Transverse colon (tissue), 4 donors: ENCODE results near the gene USPL1. TPM values are rescaled to one million over a fixed set of nuclear protein-coding genes. Genes with fewer than 3 reads are reported as not detected.

ENCODE experiments used
- DNase-seq: peaks from one replicate; pipeline ENCODE4 v3.0.0-alpha.2; 2019
- H3K27ac ChIP-seq, 4 donors: fragments of 200-600 bp; sonication (generic); 2 replicates each; pipeline ENCODE4 v1.5.1; 2016 to 2018; ENCODE audit warnings: inconsistent platforms in 4 of 4
- H3K27me3 ChIP-seq: fragments of 200-600 bp; sonication (generic); 2 replicates; pipeline ENCODE4 v1.5.1; 2017; ENCODE audit warnings: inconsistent platforms
- H3K36me3 ChIP-seq, 4 donors: fragments of 200-600 bp; sonication (generic); 2 replicates each; pipeline ENCODE4 v1.5.1; 2017 to 2019; ENCODE audit warnings: inconsistent platforms in 4 of 4
- H3K4me1 ChIP-seq, 4 donors: fragments of 200-600 bp; sonication (generic); 2 replicates each; pipeline ENCODE4 v1.5.1; 2017 to 2020; ENCODE audit warnings: inconsistent platforms in 4 of 4
- H3K4me3 ChIP-seq, 4 donors: fragments of 200-600 bp; sonication (generic); 1 replicate in 1 of 4; 2 replicates in 3 of 4; pipeline versions ENCODE4 v1.5.1 to v1.6.1; 2017 to 2019; ENCODE audit warnings: inconsistent platforms in 4 of 4
- H3K9me3 ChIP-seq, 2 donors: fragments of 200-600 bp; sonication (generic); 2 replicates each; pipeline ENCODE4 v1.5.1; 2017 to 2019; ENCODE audit warnings: inconsistent platforms in 2 of 2
- EP300 ChIP-seq: sonication (generic); formaldehyde crosslinking; IDR thresholded peaks from one replicate; pipeline ENCODE4 v1.6.1; 2017; ENCODE audit warnings: antibody characterized with exemption, low read depth
- POLR2A ChIP-seq: fragments of 450-650 bp; IDR thresholded peaks from one replicate; pipeline ENCODE4 v1.6.1; 2016; ENCODE audit warnings: antibody characterized with exemption, mild to moderate bottlenecking, moderate library complexity
- POLR2AphosphoS5 ChIP-seq, 3 donors: sonication (generic); formaldehyde crosslinking; IDR thresholded peaks; one replicate each; pipeline ENCODE4 v1.6.1; 2016; ENCODE audit warnings: antibody characterized with exemption in 3 of 3
- WGBS, 2 donors: methylation state at CpG; one replicate each; pipeline ENCODE4 v1.1.5; 2018; ENCODE audit warnings: low coverage in 1 of 2; 5-methylcytosine and 5-hydroxymethylcytosine counted together
- in situ Hi-C, 4 donors: fragments of 200-750 bp; cut with MboI; loops; one replicate each; pipeline versions ENCODE4 v1.15.0 to v1.15.1; 2017; ENCODE audit warnings: low sequenced_read_pairs in 3 of 4, low pct_ligation_motif_present in 1 of 4, low pct_unique_long_range_greater_than_20kb in 1 of 4
- intact Hi-C: fragments of 100-400 bp; cut with DNase I; formaldehyde crosslinking; loops from one replicate; pipeline ENCODE4 v1.15.1; 2023; ENCODE audit warnings: low total_unique reads
- total RNA-seq, 4 donors: library from RNA; depleted of rRNA; stranded (reverse); fragments of >200 nt; gene quantifications; one replicate each; pipeline ENCODE4 v1.1.0, GENCODE V29; 2016
- TF ChIP-seq, protein P1 (sequence below), 5 experiments: fragments of 200-600 bp in 3 of 5; fragments of 450-650 bp in 2 of 5; sonication (generic) in 3 of 5; IDR thresholded peaks; 1 replicate in 2 of 5; 2 replicates in 3 of 5; pipeline ENCODE4 v1.5.1; 2016 to 2017; ENCODE audit warnings: antibody characterized with exemption in 5 of 5, inconsistent platforms in 3 of 5, mild to moderate bottlenecking in 2 of 5, moderate library complexity in 1 of 5

Gene USPL1
- total RNA-seq, 4 donors from 2014 or later, result 8.6 to 27.3 (median 16.9) TPM

DNA sequence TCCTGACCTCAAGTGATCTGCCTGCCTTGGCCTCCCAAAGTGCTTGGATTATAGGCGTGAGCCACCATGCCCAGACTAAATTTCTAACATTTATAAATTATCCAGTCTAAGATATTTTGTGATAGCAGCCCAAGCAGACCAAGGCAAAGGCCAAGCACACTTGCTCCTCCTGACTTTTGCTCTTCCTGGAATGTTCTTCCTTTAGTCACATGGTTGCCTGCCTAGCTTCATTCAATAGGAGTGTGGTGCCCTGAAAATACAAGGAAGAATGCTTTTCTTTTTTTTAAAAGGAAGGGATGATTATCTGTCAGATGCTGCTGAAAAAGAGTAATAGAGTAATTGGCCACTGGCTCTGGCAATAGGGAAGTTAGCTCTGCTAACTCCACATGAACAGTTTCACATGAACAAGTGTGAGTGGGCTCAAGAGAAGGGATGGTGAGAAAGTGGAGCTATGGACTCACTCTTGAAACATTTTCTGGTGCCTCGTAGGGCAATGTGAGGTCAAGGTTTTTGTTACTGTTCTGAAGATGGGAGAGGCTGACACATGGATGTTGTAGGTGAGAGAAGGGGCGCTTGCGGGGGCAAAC lies 47.1 kb downstream of the USPL1 start:
- no peak for DNase-seq
- TF ChIP-seq POLR2A (no peak), POLR2AphosphoS5 (IDR thresholded peaks at IDR 0.05) (no peak), EP300 (no peak)
- TF ChIP-seq, protein P1, sequence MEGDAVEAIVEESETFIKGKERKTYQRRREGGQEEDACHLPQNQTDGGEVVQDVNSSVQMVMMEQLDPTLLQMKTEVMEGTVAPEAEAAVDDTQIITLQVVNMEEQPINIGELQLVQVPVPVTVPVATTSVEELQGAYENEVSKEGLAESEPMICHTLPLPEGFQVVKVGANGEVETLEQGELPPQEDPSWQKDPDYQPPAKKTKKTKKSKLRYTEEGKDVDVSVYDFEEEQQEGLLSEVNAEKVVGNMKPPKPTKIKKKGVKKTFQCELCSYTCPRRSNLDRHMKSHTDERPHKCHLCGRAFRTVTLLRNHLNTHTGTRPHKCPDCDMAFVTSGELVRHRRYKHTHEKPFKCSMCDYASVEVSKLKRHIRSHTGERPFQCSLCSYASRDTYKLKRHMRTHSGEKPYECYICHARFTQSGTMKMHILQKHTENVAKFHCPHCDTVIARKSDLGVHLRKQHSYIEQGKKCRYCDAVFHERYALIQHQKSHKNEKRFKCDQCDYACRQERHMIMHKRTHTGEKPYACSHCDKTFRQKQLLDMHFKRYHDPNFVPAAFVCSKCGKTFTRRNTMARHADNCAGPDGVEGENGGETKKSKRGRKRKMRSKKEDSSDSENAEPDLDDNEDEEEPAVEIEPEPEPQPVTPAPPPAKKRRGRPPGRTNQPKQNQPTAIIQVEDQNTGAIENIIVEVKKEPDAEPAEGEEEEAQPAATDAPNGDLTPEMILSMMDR (IDR thresholded peaks at IDR 0.05), result no peak
- no peaks in the 10 kb centered on the region for H3K9me3 ChIP-seq
- H3K36me3 ChIP-seq, result no peaks in the 10 kb centered on the region
- peaks cover 0 to 7% (median 2%) of the 10 kb centered on the region in 4 donors for H3K4me1 ChIP-seq
- H3K4me3 ChIP-seq, result no peak overlapping the region
- intact Hi-C loops (no loop called here), in situ Hi-C loops (no loop called here)
- H3K27ac ChIP-seq, result no peak overlapping the region
- WGBS, 2 donors, result 94 to 95% methylated on average over 3 to 4 of the region's 4 CpGs
- no peaks in the 10 kb centered on the region for H3K27me3 ChIP-seq

DNA sequence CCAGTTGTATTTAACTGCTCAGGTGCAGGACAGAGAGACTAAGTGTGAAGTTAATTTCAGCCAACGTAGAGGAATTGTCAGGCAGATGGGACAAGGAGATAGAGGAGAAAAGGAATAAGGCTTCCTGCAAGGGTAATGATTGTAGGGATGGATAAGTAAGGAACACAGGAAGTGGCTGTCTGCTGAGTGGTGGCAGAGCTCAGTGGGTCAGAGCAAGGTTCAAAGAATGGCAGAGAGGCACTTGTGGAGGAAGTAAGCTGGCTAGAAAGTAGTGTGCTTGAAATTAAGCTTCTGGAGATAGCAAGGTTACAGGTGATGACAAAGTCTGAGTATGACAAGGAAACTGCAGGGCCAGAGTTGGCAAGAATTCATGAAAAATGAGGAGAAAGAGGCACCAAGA lies 47.9 kb downstream of the USPL1 start:
- DNase-seq, result no peak
- WGBS, 2 donors, result 50 to 67% methylated on average over 1 of the region's 1 CpG
- Histone ChIP-seq H3K36me3 (no peaks in the 10 kb centered on the region), H3K9me3 (no peaks in the 10 kb centered on the region), H3K27me3 (no peaks in the 10 kb centered on the region), H3K4me3 (no peak overlapping the region), H3K27ac (no peak overlapping the region), H3K4me1 (peaks cover 0 to 4% (median 2%) of the 10 kb centered on the region in 4 donors)
- intact Hi-C loops, result no loop called here
- TF ChIP-seq POLR2A, result no peak
- TF ChIP-seq, protein P1 (IDR thresholded peaks at IDR 0.05), result no peak
- no peak for TF ChIP-seq POLR2AphosphoS5 (IDR thresholded peaks at IDR 0.05)
- TF ChIP-seq EP300, result no peak
- in situ Hi-C loops, result no loop called here

DNA sequence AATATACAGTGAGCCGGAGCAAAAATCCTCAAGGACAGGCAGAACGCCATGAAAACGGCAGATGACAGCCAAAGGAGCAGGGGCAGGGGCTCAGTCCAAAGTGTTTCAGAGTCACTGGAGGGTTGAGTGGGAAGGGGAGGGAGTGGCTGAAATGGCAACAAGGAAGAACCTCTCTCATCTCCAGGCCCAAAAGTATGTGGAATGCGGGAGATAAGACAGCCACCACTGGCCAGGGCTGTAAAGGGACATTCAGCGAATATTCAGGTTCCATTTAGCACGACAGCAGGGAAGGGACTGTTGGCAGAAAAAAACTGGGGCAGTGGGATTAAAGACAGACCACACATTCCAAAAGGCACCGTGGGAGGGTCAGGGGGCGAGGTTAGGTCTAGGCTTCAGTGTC lies 48.4 kb downstream of the USPL1 start:
- no peaks in the 10 kb centered on the region for H3K36me3 ChIP-seq
- no peak for DNase-seq
- 84 to 87% methylated on average over 4 to 8 of the region's 8 CpGs for WGBS, 2 donors
- intact Hi-C loops (no loop called here), in situ Hi-C loops (no loop called here)
- H3K27ac ChIP-seq, result no peak overlapping the region
- H3K9me3 ChIP-seq, result no peaks in the 10 kb centered on the region
- H3K27me3 ChIP-seq, result no peaks in the 10 kb centered on the region
- TF ChIP-seq POLR2A (no peak), POLR2AphosphoS5 (IDR thresholded peaks at IDR 0.05) (no peak), EP300 (no peak)
- TF ChIP-seq, protein P1 (IDR thresholded peaks at IDR 0.05), result no peak
- peaks cover 0 to 4% (median 2%) of the 10 kb centered on the region in 4 donors for H3K4me1 ChIP-seq
- H3K4me3 ChIP-seq, result no peak overlapping the region

DNA sequence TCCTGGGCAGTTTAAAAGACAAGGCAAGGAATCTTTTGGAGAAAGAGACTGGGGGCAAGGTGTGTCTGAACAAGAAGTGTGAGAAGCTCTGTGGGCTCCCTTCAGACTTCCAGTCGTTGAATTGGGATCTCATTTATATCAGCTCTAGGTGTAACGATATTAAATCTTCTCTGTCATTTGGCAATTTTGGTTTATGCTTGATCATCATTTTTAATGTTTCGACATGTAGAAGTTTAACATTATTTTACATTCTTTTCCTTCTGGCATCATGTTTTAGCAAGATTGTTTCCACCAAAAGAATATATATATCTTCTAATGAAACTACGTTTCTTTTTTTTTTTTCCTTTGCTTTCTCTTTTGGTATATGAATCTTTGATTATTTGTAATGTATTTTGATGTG lies 49.3 kb downstream of the USPL1 start:
- Histone ChIP-seq H3K27me3 (no peaks in the 10 kb centered on the region), H3K4me1 (peaks cover 0 to 4% (median 2%) of the 10 kb centered on the region in 4 donors), H3K9me3 (no peaks in the 10 kb centered on the region), H3K27ac (no peak overlapping the region), H3K4me3 (no peak overlapping the region), H3K36me3 (no peaks in the 10 kb centered on the region)
- WGBS, 2 donors, result 96 to 97% methylated on average over 4 of the region's 4 CpGs
- in situ Hi-C loops (no loop called here), intact Hi-C loops (no loop called here)
- TF ChIP-seq, protein P1 (IDR thresholded peaks at IDR 0.05), result no peak
- no peak for TF ChIP-seq POLR2AphosphoS5 (IDR thresholded peaks at IDR 0.05)
- no peak for TF ChIP-seq POLR2A
- TF ChIP-seq EP300, result no peak
- no peak for DNase-seq
